ENCODE data around the gene TXNRD1. TPM values are rescaled to one million over a fixed set of nuclear protein-coding genes. Genes with fewer than 3 reads are reported as not detected.
A peak's percentile ranks its signal among the peaks of the same experiment; 100 is the strongest.

TXNRD1 gene
- total RNA-seq, 4 donors from 2014 or later, result 170 to 313 (median 247) TPM

- peak; percentile 88 for DNase-seq (ENCODE audit: low spot score)
- ATAC-seq (ENCODE audit: low FRiP score), result peak; percentile 84
- TF ChIP-seq CTCF (IDR thresholded peaks at IDR 0.05), result no peak
Observed at GRCh38 chr12:104286516-104287482, 71.2 kb downstream of the TXNRD1 start.

- DNase-seq (ENCODE audit: low spot score) (peak; percentile 49), ATAC-seq (ENCODE audit: low FRiP score) (peak; percentile 45)
- TF ChIP-seq CTCF (IDR thresholded peaks at IDR 0.05), result no peak
Observed at GRCh38 chr12:104288635-104289274, 73.2 kb downstream of the TXNRD1 start.

GRCh38 chr12:104290320-104290719, 74.7 kb downstream of the TXNRD1 start:
- TF ChIP-seq CTCF (IDR thresholded peaks at IDR 0.05), result no peak
- DNase-seq (ENCODE audit: low spot score), result no peak
- no peak for ATAC-seq (ENCODE audit: low FRiP score)

GRCh38 chr12:104290855-104291254, 75.3 kb downstream of the TXNRD1 start:
- DNase-seq (ENCODE audit: low spot score) (no peak), ATAC-seq (ENCODE audit: low FRiP score) (no peak)
- no peak for TF ChIP-seq CTCF (IDR thresholded peaks at IDR 0.05)

GRCh38 chr12:104291867-104292524, 76.4 kb downstream of the TXNRD1 start:
- ATAC-seq (ENCODE audit: low FRiP score), result no peak

More at GRCh38 chr12:104291867-104292524, 76.4 kb downstream of the TXNRD1 start:
- TF ChIP-seq CTCF (IDR thresholded peaks at IDR 0.05), result no peak
- no peak for DNase-seq (ENCODE audit: low spot score)
